ENCODE measurements around the gene MED8. TPM values are rescaled to one million over a fixed set of nuclear protein-coding genes. Genes with fewer than 3 reads are reported as not detected.

The MED8 gene
- total and polyA plus RNA-seq, 7 donors: 15.4 to 44.5 (median 18.2) TPM

DNA sequence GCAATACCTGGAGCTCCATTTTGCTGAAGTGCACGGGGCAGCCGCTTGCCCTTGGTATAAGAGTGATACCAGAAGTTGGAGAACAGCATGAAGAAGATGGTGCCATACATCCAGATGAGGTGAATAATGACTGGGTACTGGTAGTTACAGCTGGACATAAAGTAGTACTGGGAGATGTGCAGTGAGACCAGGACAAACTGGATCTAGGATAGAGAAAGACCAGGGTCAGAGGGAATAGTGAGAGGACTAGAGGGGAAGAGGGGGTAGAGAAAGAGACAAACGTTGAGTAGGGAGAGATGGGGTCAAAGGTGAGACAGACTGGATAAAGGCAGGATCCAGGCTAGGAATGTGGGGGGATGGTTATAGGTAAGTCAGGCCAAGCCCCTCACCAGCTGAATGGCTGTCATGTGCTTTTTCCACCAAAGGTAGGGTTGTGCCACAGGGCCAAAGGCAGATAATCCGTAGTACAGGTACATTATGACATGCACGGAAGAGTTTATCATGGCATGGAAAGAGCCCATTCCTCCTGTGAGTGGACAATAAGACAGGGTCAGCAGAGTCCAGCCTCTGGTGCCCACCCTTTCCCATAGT is 25.6 kb downstream of the MED8 start:
- H3K4me3 ChIP-seq: no peak overlapping the region
- 79 to 81% (median 80%) methylated on average over 5 of the region's 5 CpGs for WGBS, 3 donors
- no peaks in the 10 kb centered on the region for H3K9me3 ChIP-seq
- no peak overlapping the region for H3K27ac ChIP-seq
- TF ChIP-seq, protein P1, sequence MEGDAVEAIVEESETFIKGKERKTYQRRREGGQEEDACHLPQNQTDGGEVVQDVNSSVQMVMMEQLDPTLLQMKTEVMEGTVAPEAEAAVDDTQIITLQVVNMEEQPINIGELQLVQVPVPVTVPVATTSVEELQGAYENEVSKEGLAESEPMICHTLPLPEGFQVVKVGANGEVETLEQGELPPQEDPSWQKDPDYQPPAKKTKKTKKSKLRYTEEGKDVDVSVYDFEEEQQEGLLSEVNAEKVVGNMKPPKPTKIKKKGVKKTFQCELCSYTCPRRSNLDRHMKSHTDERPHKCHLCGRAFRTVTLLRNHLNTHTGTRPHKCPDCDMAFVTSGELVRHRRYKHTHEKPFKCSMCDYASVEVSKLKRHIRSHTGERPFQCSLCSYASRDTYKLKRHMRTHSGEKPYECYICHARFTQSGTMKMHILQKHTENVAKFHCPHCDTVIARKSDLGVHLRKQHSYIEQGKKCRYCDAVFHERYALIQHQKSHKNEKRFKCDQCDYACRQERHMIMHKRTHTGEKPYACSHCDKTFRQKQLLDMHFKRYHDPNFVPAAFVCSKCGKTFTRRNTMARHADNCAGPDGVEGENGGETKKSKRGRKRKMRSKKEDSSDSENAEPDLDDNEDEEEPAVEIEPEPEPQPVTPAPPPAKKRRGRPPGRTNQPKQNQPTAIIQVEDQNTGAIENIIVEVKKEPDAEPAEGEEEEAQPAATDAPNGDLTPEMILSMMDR (IDR thresholded peaks at IDR 0.05): no peak
- ATAC-seq (no peak), DNase-seq (no peak)
- no peaks in the 10 kb centered on the region for H3K27me3 ChIP-seq (ENCODE audit: insufficient read depth in 3 of 3, low read length in 2 of 3)
- H3K4me1 ChIP-seq: peaks cover 18% of the 10 kb centered on the region
- peaks cover 4 to 53% of the 10 kb centered on the region in 2 donors for H3K36me3 ChIP-seq (ENCODE audit: insufficient read depth in 1 of 2, low read depth in 1 of 2)
- intact Hi-C loops (cut with DNase I): no loop called here

DNA sequence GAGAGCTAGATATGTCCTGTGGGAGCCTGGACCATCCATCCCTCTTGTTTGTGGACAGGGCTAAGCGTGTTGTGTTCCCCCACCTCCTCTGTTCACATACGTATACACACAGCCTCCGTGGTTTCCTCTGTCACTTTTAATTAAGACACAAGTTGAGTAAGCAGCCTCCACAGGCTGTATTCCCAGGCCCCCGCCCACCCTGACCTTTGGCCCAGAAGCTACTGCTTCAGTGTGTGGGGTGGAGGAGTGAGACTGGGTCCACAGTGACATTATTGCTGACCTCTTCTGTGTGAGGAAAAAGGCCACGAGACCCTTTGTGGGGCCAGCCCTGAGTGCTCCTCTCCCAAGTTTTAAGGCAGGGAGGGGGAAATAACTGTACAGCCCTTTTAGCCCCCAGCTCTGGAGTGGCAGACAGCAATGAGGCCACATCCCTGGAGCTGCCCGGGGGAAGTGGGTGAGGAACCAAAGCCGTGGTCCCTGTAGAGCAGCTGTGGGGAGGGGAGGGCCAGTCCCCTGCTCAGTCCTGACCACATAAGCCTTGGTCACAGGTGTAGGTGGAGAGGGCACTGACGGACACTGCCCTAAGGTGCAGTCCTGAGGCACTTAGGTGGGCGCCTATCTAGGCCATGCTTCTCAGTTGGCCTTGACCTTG is 26.2 kb downstream of the MED8 start:
- Histone ChIP-seq H3K36me3 (ENCODE audit: insufficient read depth in 1 of 2, low read depth in 1 of 2) (peaks cover 4 to 53% of the 10 kb centered on the region in 2 donors), H3K27ac (no peak overlapping the region), H3K4me1 (peaks cover 13% of the 10 kb centered on the region), H3K9me3 (no peaks in the 10 kb centered on the region), H3K27me3 (ENCODE audit: insufficient read depth in 3 of 3, low read length in 2 of 3) (no peaks in the 10 kb centered on the region), H3K4me3 (no peak overlapping the region)
- TF ChIP-seq, protein P1 (IDR thresholded peaks at IDR 0.05): no peak
- intact Hi-C loops (cut with DNase I): no loop called here
- ATAC-seq (no peak), DNase-seq (no peak)
- 73 to 83% (median 73%) methylated on average over 9 of the region's 9 CpGs for whole genome bisulfite sequencing, 3 donors

DNA sequence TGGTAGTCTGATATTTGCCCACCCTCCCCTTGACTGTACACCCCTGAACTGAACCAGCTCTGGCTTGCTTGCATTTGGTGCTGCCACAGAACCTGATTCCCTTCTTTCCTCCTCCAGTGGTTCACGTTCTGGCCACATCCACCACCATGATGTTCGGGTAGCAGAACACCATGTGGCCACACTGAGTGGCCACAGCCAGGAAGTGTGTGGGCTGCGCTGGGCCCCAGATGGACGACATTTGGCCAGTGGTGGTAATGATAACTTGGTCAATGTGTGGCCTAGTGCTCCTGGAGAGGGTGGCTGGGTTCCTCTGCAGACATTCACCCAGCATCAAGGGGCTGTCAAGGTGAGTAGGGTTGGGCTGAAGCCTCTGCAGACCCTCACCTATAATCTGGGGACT is 29.0 kb downstream of the MED8 start:
- intact Hi-C loops (cut with DNase I): no loop called here
- Histone ChIP-seq H3K36me3 (ENCODE audit: insufficient read depth in 1 of 2, low read depth in 1 of 2) (peaks cover 4 to 52% of the 10 kb centered on the region in 2 donors), H3K4me3 (no peak overlapping the region), H3K27me3 (ENCODE audit: insufficient read depth in 3 of 3, low read length in 2 of 3) (no peaks in the 10 kb centered on the region), H3K27ac (no peak overlapping the region), H3K9me3 (no peaks in the 10 kb centered on the region), H3K4me1 (peaks cover 11% of the 10 kb centered on the region)
- WGBS, 3 donors: 61 to 71% (median 71%) methylated on average over 3 to 4 of the region's 4 CpGs
- DNase-seq (no peak), ATAC-seq (no peak)
- TF ChIP-seq, protein P1 (IDR thresholded peaks at IDR 0.05): no peak

DNA sequence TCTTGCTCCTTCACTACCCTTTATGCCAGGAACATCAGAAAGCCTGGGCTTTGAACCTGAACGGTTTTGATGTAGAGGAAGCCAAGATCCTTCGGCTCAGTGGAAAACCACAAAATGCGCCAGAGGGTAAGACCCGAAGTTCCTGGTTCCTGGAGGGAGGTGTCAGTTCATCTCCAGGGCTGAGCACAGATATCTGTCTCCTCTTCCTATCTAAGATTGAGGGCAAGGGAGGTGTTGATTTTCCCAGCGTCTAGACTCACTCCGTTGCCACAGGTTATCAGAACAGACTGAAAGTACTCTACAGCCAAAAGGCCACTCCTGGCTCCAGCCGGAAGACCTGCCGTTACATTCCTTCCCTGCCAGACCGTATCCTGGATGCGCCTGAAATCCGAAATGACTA is 29.9 kb downstream of the MED8 start:
- Histone ChIP-seq H3K4me3 (no peak overlapping the region), H3K27ac (no peak overlapping the region), H3K36me3 (ENCODE audit: insufficient read depth in 1 of 2, low read depth in 1 of 2) (peaks cover 4 to 43% of the 10 kb centered on the region in 2 donors), H3K4me1 (peaks cover 11% of the 10 kb centered on the region), H3K27me3 (ENCODE audit: insufficient read depth in 3 of 3, low read length in 2 of 3) (no peaks in the 10 kb centered on the region), H3K9me3 (no peaks in the 10 kb centered on the region)
- ATAC-seq: no peak
- DNase-seq: no peak
- intact Hi-C loops (cut with DNase I): no loop called here
- TF ChIP-seq, protein P1 (IDR thresholded peaks at IDR 0.05): no peak
- 39 to 49% (median 40%) methylated on average over 11 of the region's 11 CpGs for WGBS, 3 donors

Data from psoas muscle (tissue), 8 donors.